ENCODE results near the gene MSL1.

MSL1 gene

GRCh38 chr17:40178660-40179059 is 56.9 kb downstream of the MSL1 start:
- no peak for DNase-seq

- DNase-seq, result no peak
Observed at GRCh38 chr17:40179923-40180659, 58.3 kb downstream of the MSL1 start.

DNA sequence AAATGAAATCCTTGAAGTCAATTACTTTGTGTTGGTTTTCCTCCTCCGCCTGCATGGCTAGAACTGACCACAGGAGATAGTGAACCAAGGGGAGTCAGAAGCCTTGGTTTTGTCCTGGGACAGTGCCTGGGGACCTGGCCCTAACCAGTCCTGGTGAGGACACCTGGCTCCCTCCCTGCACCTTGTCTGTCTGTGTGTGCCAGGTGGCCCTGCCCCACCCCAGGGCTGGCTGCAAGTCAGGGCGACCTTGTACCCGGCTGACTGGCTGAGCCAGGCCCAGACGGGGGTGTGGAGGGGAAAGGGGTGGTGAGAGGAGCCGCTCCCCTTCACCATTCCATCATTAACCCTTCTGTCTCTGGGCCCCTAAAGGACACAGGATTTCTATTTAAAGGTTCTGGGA is 58.9 kb downstream of the MSL1 start:
- DNase-seq, result no peak

- no peak for DNase-seq
Observed at GRCh38 chr17:40181205-40181604, 59.4 kb downstream of the MSL1 start.

DNA sequence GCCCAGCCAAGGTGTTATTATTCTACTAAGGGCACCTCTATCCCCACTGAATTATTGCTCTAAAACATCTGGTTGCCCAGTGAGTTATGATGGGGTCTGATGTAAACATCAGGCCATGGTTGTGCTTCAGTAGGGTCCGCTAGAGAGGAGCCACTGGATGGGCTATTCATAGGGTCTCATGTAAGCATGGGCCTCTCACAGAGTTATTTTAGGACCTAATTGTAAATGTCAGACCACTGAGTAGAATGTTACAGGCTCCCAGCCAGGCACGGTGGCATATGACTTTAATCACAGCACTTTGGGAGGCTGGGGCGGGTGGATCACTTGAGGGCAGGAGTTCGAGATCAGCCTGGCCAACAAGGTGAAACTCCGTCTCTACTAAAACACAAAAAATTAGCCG is 60.8 kb downstream of the MSL1 start:
- no peak for DNase-seq

Data from activated effector memory CD4-positive, alpha-beta T cell treated with Interleukin-2 at 50 U/mL for 16 hours (primary cell).